Endothelial cell of umbilical vein (primary cell): ENCODE data around the gene CZIB. TPM values are rescaled to one million over a fixed set of nuclear protein-coding genes. Genes with fewer than 3 reads are reported as not detected.

ENCODE experiments used
- BruUV-seq: library from RNA; stranded (reverse); fragments of 400-500 nt; replicated peaks from 2 replicates; lab custom pipeline; 2021; lab: Mats Ljungman, UMichigan
- CTCF ChIA-PET: fragments of 300-600, 350-600 bp; sonication (Branson Sonifier 250); formaldehyde crosslinking; loops from one replicate; lab custom pipeline; 2021; ENCODE audit warnings: antibody characterized with exemption, inconsistent platforms; lab: Charles Lee
- POLR2A ChIA-PET: fragments of 300-600, 350-600 bp; sonication (Branson Sonifier 250); formaldehyde crosslinking; loops from one replicate; lab custom pipeline; 2021; ENCODE audit warnings: antibody characterized with exemption, inconsistent platforms; lab: Charles Lee
- DNase-seq: peaks from one replicate; pipeline ENCODE4 v3.0.0-alpha.2; 2011; ENCODE audit warnings: low read depth, low spot score
- FAIRE-seq: peaks from 2 replicates; lab custom pipeline; 2011; peaks lifted over from hg19 to GRCh38; lab: Jason Lieb, UNC
- H2AFZ ChIP-seq: 2 replicates; pipeline ENCODE4 v1.6.0; 2012; ENCODE audit warnings: low read depth, low read length, control low read depth, inconsistent platforms
- H3K27ac ChIP-seq: 2 replicates; pipeline ENCODE4 v1.5.1; 2011; ENCODE audit warnings: low read depth, mild to moderate bottlenecking, control low read depth, low read length, moderate library complexity; ENCODE audit not compliant: insufficient read depth
- H3K27me3 ChIP-seq, 2 experiments: 2 replicates each; pipeline versions ENCODE4 v1.6.0 to v1.6.1; 2011; ENCODE audit warnings: low read length in 2 of 2, mixed read lengths in 1 of 2; ENCODE audit not compliant: control insufficient read depth in 2 of 2, insufficient read depth in 2 of 2
- H3K36me3 ChIP-seq, 2 experiments: 2 replicates in 1 of 2; 3 replicates in 1 of 2; pipeline ENCODE4 v1.5.1; 2011; ENCODE audit warnings: low read length in 2 of 2, mild to moderate bottlenecking in 1 of 2, moderate library complexity in 1 of 2; ENCODE audit not compliant: control insufficient read depth in 2 of 2, insufficient read depth in 2 of 2; ENCODE audit errors: extremely low read depth in 1 of 2
- H3K4me1 ChIP-seq: 3 replicates; pipeline ENCODE4 v1.5.1; 2011; ENCODE audit warnings: mild to moderate bottlenecking, low read length; ENCODE audit not compliant: control insufficient read depth, insufficient read depth; ENCODE audit errors: extremely low read depth
- H3K4me2 ChIP-seq: 2 replicates; pipeline ENCODE4 v1.6.1; 2011; ENCODE audit warnings: low read length, control low read depth, mixed read lengths; ENCODE audit not compliant: insufficient read depth
- H3K4me3 ChIP-seq, 3 experiments: fragments of 200-600 bp in 1 of 3; sonication (generic), shearing (Covaris generic) in 1 of 3; replicated peaks in 1 of 3; 2 replicates each; pipeline ENCODE4 v1.5.1; 2011 to 2016; ENCODE audit warnings: control low read depth in 3 of 3, low read length in 3 of 3, mild to moderate bottlenecking in 2 of 3, inconsistent platforms in 1 of 3, low read depth in 1 of 3, moderate library complexity in 1 of 3; ENCODE audit not compliant: insufficient read depth in 1 of 3
- H3K79me2 ChIP-seq: 2 replicates; pipeline ENCODE4 v1.6.0; 2012; ENCODE audit warnings: low read length, inconsistent platforms; ENCODE audit not compliant: control insufficient read depth, insufficient read depth
- H3K9ac ChIP-seq: replicated peaks from 2 replicates; pipeline ENCODE3; 2011; ENCODE audit warnings: low read length, control low read depth; ENCODE audit not compliant: insufficient read depth; ENCODE audit errors: extremely low read depth
- H3K9me1 ChIP-seq: replicated peaks from 3 replicates; pipeline ENCODE4 v1.6.0; 2011; ENCODE audit warnings: mild to moderate bottlenecking, low read length; ENCODE audit not compliant: control insufficient read depth, insufficient read depth; ENCODE audit errors: extremely low read depth
- H3K9me3 ChIP-seq: replicated peaks from 2 replicates; pipeline ENCODE4 v1.5.1; 2012; ENCODE audit warnings: low read length, inconsistent platforms; ENCODE audit not compliant: control insufficient read depth, insufficient read depth
- H4K20me1 ChIP-seq: replicated peaks from 2 replicates; pipeline ENCODE3; 2011; ENCODE audit warnings: mild to moderate bottlenecking, low read length; ENCODE audit not compliant: control insufficient read depth, insufficient read depth; ENCODE audit errors: extremely low read depth
- EZH2 ChIP-seq: IDR thresholded peaks from 2 replicates; pipeline ENCODE4 v1.6.1; 2012; ENCODE audit warnings: borderline replicate concordance, low read depth, mild to moderate bottlenecking, moderate library complexity, low read length, inconsistent platforms; ENCODE audit not compliant: severe bottlenecking
- FOS ChIP-seq: IDR thresholded peaks from 2 replicates; pipeline ENCODE4 v1.6.1; 2011; ENCODE audit warnings: mild to moderate bottlenecking, low read length, moderate library complexity, borderline replicate concordance; ENCODE audit not compliant: insufficient read depth
- GATA2 ChIP-seq: IDR thresholded peaks from 2 replicates; pipeline ENCODE4 v1.7.0; 2011; ENCODE audit warnings: low read depth, mild to moderate bottlenecking, moderate library complexity, mixed read lengths, low read length; ENCODE audit not compliant: insufficient read length, insufficient read depth
- JUN ChIP-seq: IDR thresholded peaks from 2 replicates; pipeline ENCODE4 v1.6.1; 2011; ENCODE audit warnings: borderline replicate concordance, low read depth; ENCODE audit not compliant: insufficient read length, insufficient read depth
- MYC ChIP-seq: IDR thresholded peaks from one replicate; pipeline ENCODE4 v1.6.1; 2011; ENCODE audit warnings: mild to moderate bottlenecking, low read depth, low read length
- POLR2A ChIP-seq: IDR thresholded peaks from 2 replicates; pipeline ENCODE4 v1.6.1; 2012; ENCODE audit warnings: low read depth, mild to moderate bottlenecking, control low read depth, low read length
- POLR2AphosphoS5 ChIP-seq: IDR thresholded peaks from 2 replicates; pipeline ENCODE4 v1.6.1; 2012; ENCODE audit warnings: low read depth, mild to moderate bottlenecking, control low read depth, low read length, moderate library complexity; ENCODE audit not compliant: insufficient read depth
- dilution Hi-C: fragments of 300-500 bp; cut with MboI; formaldehyde crosslinking; loops from one replicate; pipeline ENCODE4 v1.15.0; 2019; ENCODE audit warnings: low sequenced_read_pairs; ENCODE audit not compliant: extremely low pct_ligation_motif_present
- intact Hi-C: fragments of 100-400 bp; cut with micrococcal nuclease; formaldehyde crosslinking; loops from one replicate; pipeline ENCODE4 v1.10.0; 2022
- polyA plus RNA-seq, 4 experiments: library from polyadenylated mRNA; depleted of rRNA in 3 of 4; stranded (reverse) in 3 of 4; unstranded in 1 of 4; fragments of >200 nt; gene quantifications; 2 replicates each; pipeline versions ENCODE4 v1.2.1 to v1.2.3, GENCODE V29; 2011 to 2012; ENCODE audit warnings: missing spikeins in 1 of 4
- total RNA-seq: library from RNA; stranded (reverse); gene quantifications from 2 replicates; pipeline ENCODE4 v1.2.3, GENCODE V29; 2021
- TF ChIP-seq, protein P1 (sequence below), 2 donors: IDR thresholded peaks; 1 replicate in 1 of 2; 2 replicates in 1 of 2; pipeline ENCODE4 v1.5.1; 2011; ENCODE audit warnings: low read length in 2 of 2, mild to moderate bottlenecking in 2 of 2, moderate library complexity in 2 of 2, control low read depth in 1 of 2, inconsistent platforms in 1 of 2, low read depth in 1 of 2; ENCODE audit not compliant: insufficient read depth in 1 of 2; ENCODE audit errors: extremely low read depth in 1 of 2
- TF ChIP-seq, protein P2 (sequence below): IDR thresholded peaks from 2 replicates; pipeline ENCODE4 v1.6.1; 2011; ENCODE audit not compliant: insufficient read depth, insufficient read length

Gene CZIB
- total and polyA plus RNA-seq, 2 donors (not counting 3 experiments of a cell fraction or from before 2014, with no cell fraction given) = 60.1 to 65.9 TPM

DNA sequence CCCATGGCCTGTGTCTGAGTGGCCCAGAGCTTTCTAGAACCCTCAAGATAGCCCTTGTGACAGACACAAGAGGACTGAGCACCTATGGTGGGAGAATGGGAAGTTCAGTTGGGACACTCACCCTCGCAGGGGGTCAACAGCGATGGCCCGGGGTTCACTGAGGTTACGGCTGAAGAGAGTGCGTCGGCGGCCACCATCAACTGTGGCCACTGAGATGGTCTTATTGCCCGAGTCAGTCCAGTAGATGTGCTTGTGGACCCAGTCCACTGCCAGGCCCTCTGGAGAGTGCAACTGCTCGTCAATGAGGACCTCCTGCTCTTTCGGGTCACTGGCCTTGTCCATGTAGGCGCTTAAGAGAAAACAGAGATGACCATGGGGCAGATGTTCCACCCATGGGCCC lies 43.6 kb upstream of the CZIB start:
- TF ChIP-seq MYC (no peak), POLR2AphosphoS5 (no peak), POLR2A (no peak), GATA2 (no peak), EZH2 (no peak), FOS (no peak), JUN (no peak)
- TF ChIP-seq, protein P1, sequence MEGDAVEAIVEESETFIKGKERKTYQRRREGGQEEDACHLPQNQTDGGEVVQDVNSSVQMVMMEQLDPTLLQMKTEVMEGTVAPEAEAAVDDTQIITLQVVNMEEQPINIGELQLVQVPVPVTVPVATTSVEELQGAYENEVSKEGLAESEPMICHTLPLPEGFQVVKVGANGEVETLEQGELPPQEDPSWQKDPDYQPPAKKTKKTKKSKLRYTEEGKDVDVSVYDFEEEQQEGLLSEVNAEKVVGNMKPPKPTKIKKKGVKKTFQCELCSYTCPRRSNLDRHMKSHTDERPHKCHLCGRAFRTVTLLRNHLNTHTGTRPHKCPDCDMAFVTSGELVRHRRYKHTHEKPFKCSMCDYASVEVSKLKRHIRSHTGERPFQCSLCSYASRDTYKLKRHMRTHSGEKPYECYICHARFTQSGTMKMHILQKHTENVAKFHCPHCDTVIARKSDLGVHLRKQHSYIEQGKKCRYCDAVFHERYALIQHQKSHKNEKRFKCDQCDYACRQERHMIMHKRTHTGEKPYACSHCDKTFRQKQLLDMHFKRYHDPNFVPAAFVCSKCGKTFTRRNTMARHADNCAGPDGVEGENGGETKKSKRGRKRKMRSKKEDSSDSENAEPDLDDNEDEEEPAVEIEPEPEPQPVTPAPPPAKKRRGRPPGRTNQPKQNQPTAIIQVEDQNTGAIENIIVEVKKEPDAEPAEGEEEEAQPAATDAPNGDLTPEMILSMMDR (IDR thresholded peaks at IDR 0.05; ENCODE audit: extremely low read depth in 1 of 2, insufficient read depth in 1 of 2, low read depth in 1 of 2, low read length in 2 of 2) = no peak
- TF ChIP-seq, protein P2, sequence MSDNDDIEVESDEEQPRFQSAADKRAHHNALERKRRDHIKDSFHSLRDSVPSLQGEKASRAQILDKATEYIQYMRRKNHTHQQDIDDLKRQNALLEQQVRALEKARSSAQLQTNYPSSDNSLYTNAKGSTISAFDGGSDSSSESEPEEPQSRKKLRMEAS = no peak
- intact Hi-C loops = no loop called here
- Histone ChIP-seq H3K4me1 (no peaks in the 10 kb centered on the region), H3K9ac (no peak overlapping the region), H3K9me3 (no peaks in the 10 kb centered on the region), H3K4me2 (no peak overlapping the region), H4K20me1 (no peaks in the 10 kb centered on the region), H3K4me3 (no peak overlapping the region), H3K9me1 (no peaks in the 10 kb centered on the region), H3K79me2 (no peaks in the 10 kb centered on the region), H3K36me3 (peaks cover 16 to 17% of the 10 kb centered on the region in 2 experiments), H3K27ac (no peak overlapping the region), H2AFZ (no peak overlapping the region), H3K27me3 (no peaks in the 10 kb centered on the region)
- no TSS peak for BruUV-seq
- ChIA-PET POLR2A (no interaction called here), CTCF (interaction anchor here (1.3 kb wide), 1 partner anchor 129 kb away, joined by 4 read pairs; no protein-coding TSS in a partner anchor)
- DNase-seq = no peak
- dilution Hi-C loops = no loop called here
- FAIRE-seq = no peak
